AG04450 (cell line): ENCODE data around the gene ARHGAP26. TPM values are rescaled to one million over a fixed set of nuclear protein-coding genes. Genes with fewer than 3 reads are reported as not detected.

ENCODE experiments used
- CTCF ChIA-PET: fragments of 300-600, 350-600 bp; formaldehyde crosslinking; extraction: SDS; loops from one replicate; lab custom pipeline; 2022; ENCODE audit warnings: antibody characterized with exemption, inconsistent platforms; lab: Charles Lee
- POLR2A ChIA-PET: fragments of 350-600 bp; formaldehyde crosslinking; extraction: SDS; loops from one replicate; lab custom pipeline; 2021; ENCODE audit warnings: antibody characterized with exemption, inconsistent platforms; lab: Yijun Ruan, JAX
- DNase-seq: peaks from one replicate; pipeline ENCODE4 v3.0.0-alpha.2; 2011; ENCODE audit warnings: low read depth, low spot score
- H3K27ac ChIP-seq: one replicate; pipeline ENCODE4 v1.5.1; 2012; ENCODE audit warnings: low read depth, low read length, control low read depth
- H3K27me3 ChIP-seq: one replicate; pipeline ENCODE4 v1.6.0; 2012; ENCODE audit warnings: low read length; ENCODE audit not compliant: control insufficient read depth, insufficient read depth
- H3K4me3 ChIP-seq: 2 replicates; pipeline ENCODE4 v1.5.1; 2011; ENCODE audit warnings: mild to moderate bottlenecking, low read depth, low read length, control low read depth
- H3K9me3 ChIP-seq: 2 replicates; pipeline ENCODE4 v1.5.1; 2012; ENCODE audit warnings: low read length; ENCODE audit not compliant: control insufficient read depth, insufficient read depth
- polyA plus RNA-seq: library from polyadenylated mRNA; depleted of rRNA; stranded (reverse); fragments of >200 nt; gene quantifications from 2 replicates; pipeline ENCODE4 v1.2.3, GENCODE V29; 2011
- TF ChIP-seq, protein P1 (sequence below): IDR thresholded peaks from 2 replicates; pipeline ENCODE4 v1.5.1; 2011; ENCODE audit warnings: low read depth, low read length, control low read depth, inconsistent platforms

ARHGAP26 gene
- polyA plus RNA-seq, 1 experiment, result 0.56 TPM

DNA sequence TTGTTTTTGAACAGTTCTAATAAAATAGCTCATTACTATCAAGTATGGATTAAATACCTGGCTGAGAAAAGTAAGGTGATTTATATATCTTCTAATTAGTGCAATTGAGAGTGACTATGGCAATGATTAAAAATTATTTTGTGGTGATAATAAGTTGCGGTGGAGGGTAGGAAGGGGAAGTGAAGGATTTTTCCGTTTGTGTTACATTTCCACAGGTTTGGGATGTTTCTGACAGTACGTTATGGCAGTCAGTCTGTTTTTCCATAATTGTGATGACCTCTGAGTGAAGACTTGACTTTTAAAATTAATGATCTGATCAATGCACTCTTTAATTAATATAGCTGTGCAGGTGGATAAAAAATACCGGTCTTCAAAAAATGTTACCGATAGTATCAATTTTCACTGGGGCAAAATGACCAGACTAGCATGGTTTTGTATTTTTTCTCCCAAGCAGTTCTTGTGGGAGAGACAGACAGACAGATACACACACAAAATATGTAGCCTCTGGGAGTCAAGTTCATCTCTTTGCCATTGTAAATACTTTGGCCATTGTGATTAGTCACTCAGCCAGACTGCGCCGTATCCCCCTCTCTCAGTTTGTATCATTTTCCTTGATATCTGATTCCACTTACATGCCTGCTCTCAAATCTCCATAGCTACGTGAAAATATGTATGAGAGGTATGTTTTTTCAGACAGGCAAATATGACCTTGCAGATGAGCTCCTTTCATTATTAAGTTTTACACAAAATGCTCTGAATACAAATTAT, 60.2 kb downstream of the ARHGAP26 start:
- peak overlapping the region; percentile 40 for H3K27ac ChIP-seq

DNA sequence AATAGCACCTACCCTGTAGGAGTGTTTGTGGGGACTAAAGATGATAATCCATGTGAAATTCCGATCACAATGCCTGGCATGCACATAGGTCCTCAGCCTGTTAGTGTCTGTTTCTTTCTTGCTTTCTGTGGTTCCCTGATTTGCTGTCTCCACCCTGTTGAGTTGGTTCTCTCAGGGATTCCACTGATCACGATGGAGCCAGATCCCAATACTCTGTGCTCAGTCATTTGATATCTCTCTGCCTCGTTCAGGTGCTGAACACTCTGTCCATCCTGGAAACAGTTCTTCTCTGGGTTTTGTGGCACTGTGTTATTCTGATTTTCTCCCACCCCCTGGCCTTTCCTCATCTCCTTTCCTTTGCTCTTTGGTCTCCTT, 60.8 kb downstream of the ARHGAP26 start:
- H3K27me3 ChIP-seq, result no peaks in the 10 kb centered on the region
- peak overlapping the region; percentile 40 for H3K27ac ChIP-seq
- H3K9me3 ChIP-seq, result no peaks in the 10 kb centered on the region
- no peak overlapping the region for H3K4me3 ChIP-seq
- DNase-seq, result no peak
- ChIA-PET POLR2A (no interaction called here), CTCF (interaction anchor here (1.3 to 1.6 kb wide), 2 partner anchors 50 to 118 kb away, joined by 6 to 7 read pairs; no protein-coding TSS in a partner anchor)
- TF ChIP-seq, protein P1, sequence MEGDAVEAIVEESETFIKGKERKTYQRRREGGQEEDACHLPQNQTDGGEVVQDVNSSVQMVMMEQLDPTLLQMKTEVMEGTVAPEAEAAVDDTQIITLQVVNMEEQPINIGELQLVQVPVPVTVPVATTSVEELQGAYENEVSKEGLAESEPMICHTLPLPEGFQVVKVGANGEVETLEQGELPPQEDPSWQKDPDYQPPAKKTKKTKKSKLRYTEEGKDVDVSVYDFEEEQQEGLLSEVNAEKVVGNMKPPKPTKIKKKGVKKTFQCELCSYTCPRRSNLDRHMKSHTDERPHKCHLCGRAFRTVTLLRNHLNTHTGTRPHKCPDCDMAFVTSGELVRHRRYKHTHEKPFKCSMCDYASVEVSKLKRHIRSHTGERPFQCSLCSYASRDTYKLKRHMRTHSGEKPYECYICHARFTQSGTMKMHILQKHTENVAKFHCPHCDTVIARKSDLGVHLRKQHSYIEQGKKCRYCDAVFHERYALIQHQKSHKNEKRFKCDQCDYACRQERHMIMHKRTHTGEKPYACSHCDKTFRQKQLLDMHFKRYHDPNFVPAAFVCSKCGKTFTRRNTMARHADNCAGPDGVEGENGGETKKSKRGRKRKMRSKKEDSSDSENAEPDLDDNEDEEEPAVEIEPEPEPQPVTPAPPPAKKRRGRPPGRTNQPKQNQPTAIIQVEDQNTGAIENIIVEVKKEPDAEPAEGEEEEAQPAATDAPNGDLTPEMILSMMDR, result no peak

More for the DNA sequence above, 60.2 kb downstream of the ARHGAP26 start:
- Histone ChIP-seq H3K27me3 (no peaks in the 10 kb centered on the region), H3K9me3 (no peaks in the 10 kb centered on the region), H3K4me3 (no peak overlapping the region)
- TF ChIP-seq, protein P1, result no peak
- ChIA-PET POLR2A (no interaction called here), CTCF (interaction anchor here (1.3 to 1.6 kb wide), 3 partner anchors 50 to 117 kb away, joined by 3 to 7 read pairs (median 6); no protein-coding TSS in a partner anchor)
- peak; percentile 44 for DNase-seq

DNA sequence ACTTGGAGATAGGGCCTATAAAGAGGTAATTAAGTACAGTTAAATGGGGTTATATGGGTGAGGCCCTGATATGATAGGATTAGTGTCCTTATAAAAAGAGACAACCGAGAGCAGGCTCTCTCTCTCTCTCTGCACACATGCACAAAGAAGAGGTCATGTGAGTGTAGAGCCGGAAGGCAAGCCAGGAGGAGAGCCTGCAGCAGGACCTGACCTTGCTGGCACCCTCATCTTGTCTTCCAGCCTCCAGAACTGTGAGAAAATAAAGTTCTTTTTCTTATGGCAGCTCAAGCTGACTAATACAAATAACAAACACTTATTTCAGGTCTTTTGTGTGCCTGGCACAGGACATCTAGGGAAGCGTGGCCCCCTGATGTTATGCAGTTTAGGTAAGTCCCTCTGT, 62.1 kb downstream of the ARHGAP26 start:
- Histone ChIP-seq H3K27me3 (peaks cover 5% of the 10 kb centered on the region), H3K27ac (no peak overlapping the region), H3K9me3 (no peaks in the 10 kb centered on the region), H3K4me3 (no peak overlapping the region)
- TF ChIP-seq, protein P1, result no peak
- no peak for DNase-seq
- POLR2A ChIA-PET, result no interaction called here
- CTCF ChIA-PET, result interaction anchor here (1.2 kb wide), 1 partner anchor 119 kb away, joined by 7 read pairs; no protein-coding TSS in a partner anchor

DNA sequence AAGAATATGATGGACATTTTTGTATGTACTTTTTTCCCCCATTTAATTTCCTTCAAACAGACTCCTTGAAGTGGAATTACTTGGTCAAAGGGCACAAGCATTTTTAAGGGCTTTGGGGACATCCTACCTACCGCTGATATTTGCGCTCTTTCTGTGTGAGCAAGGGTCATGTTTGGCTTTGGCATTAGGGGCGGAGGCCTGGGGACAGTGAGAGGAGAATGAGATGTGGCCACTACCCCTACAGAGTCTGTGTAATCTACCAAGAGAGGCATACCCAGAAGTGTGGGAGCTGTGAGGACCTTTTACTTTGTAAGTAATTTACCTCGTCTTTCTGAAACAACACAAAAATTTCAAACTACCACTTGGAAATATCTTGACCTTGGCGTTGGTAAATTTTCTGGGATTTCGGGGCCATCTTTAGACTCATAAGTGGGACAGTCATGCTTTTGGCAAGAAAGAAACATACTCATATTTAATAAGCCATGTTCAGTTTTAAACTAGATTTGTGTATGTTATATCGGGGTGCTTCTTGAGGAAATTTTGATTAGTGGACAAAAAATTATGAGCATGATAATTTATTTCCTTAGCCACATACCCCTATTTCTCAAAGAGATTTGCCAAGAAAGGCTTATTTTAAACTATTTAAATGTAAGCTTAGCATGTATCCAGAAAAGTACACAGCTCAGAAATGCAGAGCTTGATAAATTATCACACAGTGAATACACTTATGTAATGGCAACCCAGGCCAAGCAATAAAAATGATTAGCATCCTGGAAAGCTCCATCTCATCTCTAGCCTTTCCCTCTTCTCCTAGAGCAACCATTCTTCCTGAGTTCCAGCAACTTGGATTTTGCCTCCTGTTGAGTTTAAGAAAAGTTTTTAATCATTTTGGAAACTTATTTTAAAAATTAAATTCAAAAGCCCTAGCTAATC, 63.6 kb downstream of the ARHGAP26 start:
- no peak for DNase-seq
- Histone ChIP-seq H3K27ac (no peak overlapping the region), H3K4me3 (no peak overlapping the region), H3K9me3 (no peaks in the 10 kb centered on the region), H3K27me3 (peaks cover 7% of the 10 kb centered on the region)
- CTCF ChIA-PET, result interaction anchor here (1.2 kb wide), 1 partner anchor 120 kb away, joined by 7 read pairs; no protein-coding TSS in a partner anchor
- TF ChIP-seq, protein P1, result no peak
- POLR2A ChIA-PET, result no interaction called here
